ENCODE results near the gene FBXL17. TPM values are rescaled to one million over a fixed set of nuclear protein-coding genes. Genes with fewer than 3 reads are reported as not detected.

FBXL17 gene
- total and polyA plus RNA-seq, 7 donors: 6.2 to 36.1 (median 30.3) TPM

- H3K9me3 ChIP-seq: no peaks in the 10 kb centered on the region
- peaks cover 8% of the 10 kb centered on the region for H3K4me1 ChIP-seq
- H3K27ac ChIP-seq: no peak overlapping the region
- no peak for ATAC-seq
- TF ChIP-seq, protein P1, sequence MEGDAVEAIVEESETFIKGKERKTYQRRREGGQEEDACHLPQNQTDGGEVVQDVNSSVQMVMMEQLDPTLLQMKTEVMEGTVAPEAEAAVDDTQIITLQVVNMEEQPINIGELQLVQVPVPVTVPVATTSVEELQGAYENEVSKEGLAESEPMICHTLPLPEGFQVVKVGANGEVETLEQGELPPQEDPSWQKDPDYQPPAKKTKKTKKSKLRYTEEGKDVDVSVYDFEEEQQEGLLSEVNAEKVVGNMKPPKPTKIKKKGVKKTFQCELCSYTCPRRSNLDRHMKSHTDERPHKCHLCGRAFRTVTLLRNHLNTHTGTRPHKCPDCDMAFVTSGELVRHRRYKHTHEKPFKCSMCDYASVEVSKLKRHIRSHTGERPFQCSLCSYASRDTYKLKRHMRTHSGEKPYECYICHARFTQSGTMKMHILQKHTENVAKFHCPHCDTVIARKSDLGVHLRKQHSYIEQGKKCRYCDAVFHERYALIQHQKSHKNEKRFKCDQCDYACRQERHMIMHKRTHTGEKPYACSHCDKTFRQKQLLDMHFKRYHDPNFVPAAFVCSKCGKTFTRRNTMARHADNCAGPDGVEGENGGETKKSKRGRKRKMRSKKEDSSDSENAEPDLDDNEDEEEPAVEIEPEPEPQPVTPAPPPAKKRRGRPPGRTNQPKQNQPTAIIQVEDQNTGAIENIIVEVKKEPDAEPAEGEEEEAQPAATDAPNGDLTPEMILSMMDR (IDR thresholded peaks at IDR 0.05): no peak
- intact Hi-C loops (cut with DNase I): no loop called here
- no peaks in the 10 kb centered on the region for H3K36me3 ChIP-seq (ENCODE audit: insufficient read depth in 1 of 2, low read depth in 1 of 2)
- 65 to 79% (median 66%) methylated on average over 3 of the region's 3 CpGs for WGBS, 3 donors
- no peak overlapping the region for H3K4me3 ChIP-seq
- no peaks in the 10 kb centered on the region for H3K27me3 ChIP-seq (ENCODE audit: insufficient read depth in 3 of 3, low read length in 2 of 3)
- DNase-seq: no peak
Measured at GRCh38 chr5:107957051-107957450, 424.8 kb downstream of the FBXL17 start.

DNA sequence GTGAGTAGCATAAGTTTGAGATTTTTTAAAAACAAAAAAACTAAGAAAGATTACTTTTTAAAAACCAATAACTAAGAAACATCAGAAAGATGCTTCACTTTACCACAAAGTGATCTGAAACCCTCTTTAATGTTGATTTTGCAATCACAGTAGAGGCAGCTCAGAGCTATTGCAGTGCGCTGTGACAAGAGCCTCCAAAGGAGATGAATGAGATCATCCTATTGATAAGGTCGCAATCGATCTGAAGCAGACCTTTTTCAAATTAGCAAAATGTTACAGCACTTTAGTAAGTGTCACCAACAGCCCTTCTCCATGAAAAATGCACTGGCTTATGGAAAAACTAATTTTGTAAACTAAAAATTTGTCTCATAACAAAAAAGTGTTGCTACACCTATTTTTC lies 426.6 kb downstream of the FBXL17 start:
- Histone ChIP-seq H3K4me3 (no peak overlapping the region), H3K4me1 (peaks cover 16% of the 10 kb centered on the region), H3K9me3 (no peaks in the 10 kb centered on the region), H3K36me3 (ENCODE audit: insufficient read depth in 1 of 2, low read depth in 1 of 2) (no peaks in the 10 kb centered on the region), H3K27ac (no peak overlapping the region), H3K27me3 (ENCODE audit: insufficient read depth in 3 of 3, low read length in 2 of 3) (no peaks in the 10 kb centered on the region)
- intact Hi-C loops (cut with DNase I): no loop called here
- 78 to 83% (median 78%) methylated on average over 3 of the region's 3 CpGs for WGBS, 3 donors
- ATAC-seq: no peak
- TF ChIP-seq, protein P1 (IDR thresholded peaks at IDR 0.05): no peak
- no peak for DNase-seq

DNA sequence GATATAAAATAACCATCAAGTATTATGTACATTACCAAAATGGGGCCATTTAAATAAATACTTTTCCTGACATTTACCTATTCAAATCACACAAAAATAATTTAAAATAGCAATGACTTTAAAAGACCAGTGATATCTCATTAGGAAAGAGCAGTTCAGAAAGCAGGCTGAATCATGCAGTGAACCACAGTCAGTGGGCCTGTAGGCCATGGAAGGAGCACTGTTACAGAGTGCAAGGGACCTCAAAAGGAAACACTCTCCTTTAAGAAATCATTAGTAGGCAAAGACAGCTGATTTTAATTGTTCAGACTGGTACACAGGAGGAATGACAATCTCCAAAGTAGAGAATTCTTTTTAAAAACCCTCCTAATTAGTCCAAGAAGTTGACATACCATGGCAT lies 427.6 kb downstream of the FBXL17 start:
- ATAC-seq: no peak
- no peak overlapping the region for H3K4me3 ChIP-seq
- no peak overlapping the region for H3K27ac ChIP-seq
- intact Hi-C loops (cut with DNase I): no loop called here
- H3K9me3 ChIP-seq: no peaks in the 10 kb centered on the region
- no peak for DNase-seq
- TF ChIP-seq, protein P1 (IDR thresholded peaks at IDR 0.05): no peak
- H3K27me3 ChIP-seq (ENCODE audit: insufficient read depth in 3 of 3, low read length in 2 of 3): no peaks in the 10 kb centered on the region
- H3K36me3 ChIP-seq (ENCODE audit: insufficient read depth in 1 of 2, low read depth in 1 of 2): no peaks in the 10 kb centered on the region
- H3K4me1 ChIP-seq: peaks cover 16% of the 10 kb centered on the region

DNA sequence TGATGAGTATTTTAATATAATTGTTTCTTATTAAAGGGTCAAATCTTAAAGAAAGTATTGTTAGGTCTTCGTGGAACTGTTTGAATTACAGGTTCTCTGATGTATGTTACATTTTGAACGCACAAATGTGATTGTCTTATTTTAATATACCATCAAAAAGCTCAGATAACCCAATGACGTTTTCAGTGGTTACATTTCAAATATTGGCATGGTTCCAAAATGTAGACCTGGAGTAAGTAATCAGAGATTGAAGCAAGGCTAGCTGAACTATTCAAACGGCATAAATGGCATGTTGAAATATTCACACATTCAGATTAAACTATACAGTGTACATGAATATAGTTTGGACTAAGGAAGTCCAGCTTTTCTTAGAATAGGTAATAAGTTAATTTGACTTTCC lies 429.4 kb downstream of the FBXL17 start:
- Histone ChIP-seq H3K27me3 (ENCODE audit: insufficient read depth in 3 of 3, low read length in 2 of 3) (no peaks in the 10 kb centered on the region), H3K4me1 (peaks cover 16% of the 10 kb centered on the region), H3K27ac (no peak overlapping the region), H3K9me3 (no peaks in the 10 kb centered on the region), H3K4me3 (no peak overlapping the region), H3K36me3 (ENCODE audit: insufficient read depth in 1 of 2, low read depth in 1 of 2) (no peaks in the 10 kb centered on the region)
- TF ChIP-seq, protein P1 (IDR thresholded peaks at IDR 0.05): no peak
- ATAC-seq (no peak), DNase-seq (no peak)
- intact Hi-C loops (cut with DNase I): no loop called here
- 49 to 52% (median 50%) methylated on average over 4 of the region's 4 CpGs for WGBS, 3 donors

DNA sequence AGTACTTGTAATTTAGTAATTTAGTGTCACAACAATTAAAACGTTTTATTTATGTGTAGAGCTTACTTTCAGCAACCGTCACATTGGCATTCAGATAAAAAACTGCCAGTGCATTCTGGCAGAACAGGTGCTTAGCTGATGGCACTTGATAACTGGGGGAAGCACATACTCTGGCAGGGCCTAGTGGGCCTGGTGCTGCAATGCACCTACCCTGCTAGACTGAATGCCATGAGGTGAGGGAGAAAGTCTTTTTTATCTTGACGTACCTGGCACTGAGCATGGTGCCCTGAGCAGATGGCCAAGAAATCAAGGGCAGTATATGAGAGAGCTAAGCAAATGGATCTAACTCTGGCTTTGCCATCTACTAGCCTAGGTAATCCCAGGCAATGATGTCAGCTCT lies 430.6 kb downstream of the FBXL17 start:
- Histone ChIP-seq H3K4me1 (peaks cover 16% of the 10 kb centered on the region), H3K9me3 (no peaks in the 10 kb centered on the region), H3K36me3 (ENCODE audit: insufficient read depth in 1 of 2, low read depth in 1 of 2) (no peaks in the 10 kb centered on the region), H3K4me3 (no peak overlapping the region), H3K27me3 (ENCODE audit: insufficient read depth in 3 of 3, low read length in 2 of 3) (no peaks in the 10 kb centered on the region), H3K27ac (no peak overlapping the region)
- 22 to 33% (median 33%) methylated on average over 3 of the region's 3 CpGs for WGBS, 3 donors
- TF ChIP-seq, protein P1 (IDR thresholded peaks at IDR 0.05): no peak
- ATAC-seq (peak; percentile 47 to 70 (median 64)), DNase-seq (no peak)
- intact Hi-C loops (cut with DNase I): no loop called here

Data from psoas muscle (tissue), 8 donors.